ENCODE measurements around the gene FAM200C.
"Not testable (repeated sequence)": the region's sequence is repeated elsewhere in the genome, so short reads cannot be mapped to it uniquely, and the experiment has no call there.

FAM200C gene

DNA sequence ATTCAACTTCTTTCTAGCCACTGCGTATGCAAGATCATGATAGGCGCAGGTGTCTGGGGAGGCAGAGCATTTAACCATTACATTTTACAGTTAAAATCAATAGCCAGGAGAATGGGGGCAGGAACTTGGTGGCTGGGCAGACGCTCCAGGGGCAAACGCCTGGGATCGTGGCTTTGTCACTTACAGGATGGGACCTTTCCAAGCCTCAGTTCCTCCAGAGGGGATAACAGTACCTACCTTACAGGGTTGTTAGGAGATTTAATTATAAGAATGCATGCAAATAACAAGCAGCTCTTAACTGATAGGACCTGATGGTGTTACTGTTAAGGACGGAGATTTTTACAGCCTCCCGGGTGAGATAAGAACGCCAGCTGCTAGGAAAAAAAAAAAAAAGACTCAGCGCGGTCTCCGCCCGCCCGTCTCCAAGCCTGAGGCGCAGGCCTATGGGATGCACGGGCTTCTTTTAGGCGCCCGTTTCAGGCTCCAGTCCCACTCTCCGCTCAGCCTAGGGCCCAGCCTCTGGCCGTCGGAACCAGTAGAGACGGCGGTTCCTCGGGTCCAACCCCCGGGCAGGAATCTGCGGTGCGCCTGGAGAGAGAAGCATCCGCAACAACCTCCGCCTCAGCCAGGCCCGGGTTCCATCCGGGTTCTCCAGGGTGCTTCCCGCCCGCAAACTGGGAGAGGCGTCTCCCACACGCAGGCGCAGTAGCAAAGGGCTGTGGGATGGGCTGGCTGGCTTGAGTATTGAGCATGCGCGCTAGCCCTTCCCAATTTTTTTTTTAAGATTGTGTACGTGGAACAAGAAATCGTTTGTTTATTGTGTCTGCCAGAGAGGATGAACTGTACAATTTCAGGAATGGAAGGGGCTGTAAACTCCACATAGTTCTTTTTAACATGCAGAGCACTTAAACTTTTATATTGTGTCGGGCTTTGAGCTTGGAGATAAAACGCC is at the start of gene FAM200C:
FAM200C (minus strand) TSS at position 653 of the 952 bp plus-strand sequence. CDS start 4,564 bp downstream, outside the sequence.
- Mint-ChIP-seq H3K4me1 (peaks cover 26% of the 10 kb centered on the region), H3K27ac (peak within 1 kb of the TSS; percentile 84 to 93), H3K9me3 (no peaks in the 10 kb centered on the region), H3K27me3 (no peaks in the 10 kb centered on the region), H3K4me3 (peak within 1 kb of the TSS; percentile 90 to 93)
- DNase-seq, result peak; percentile 52 to 72
- ATAC-seq, result peak; percentile 89

DNA sequence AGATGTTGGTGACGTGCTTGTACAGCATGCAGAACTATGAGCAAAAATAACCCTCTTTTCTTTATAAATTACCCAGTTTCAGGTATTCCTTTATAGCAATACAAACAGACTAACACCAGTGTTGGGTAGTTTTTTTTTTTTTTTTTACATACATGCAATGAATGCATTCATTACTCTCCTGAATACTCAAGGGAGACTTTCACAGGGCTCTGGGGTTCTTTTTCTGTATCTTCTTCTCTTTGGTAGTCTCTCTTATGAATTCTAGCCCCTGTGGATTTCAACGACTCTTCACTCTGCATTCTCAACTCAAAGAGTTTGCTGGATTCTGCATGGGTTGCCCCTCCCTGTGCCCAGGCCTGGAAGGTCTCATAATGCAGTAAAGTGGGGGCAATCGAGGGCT is 49.6 kb upstream of the FAM200C start:
- Mint-ChIP-seq H3K27ac (no peak overlapping the region), H3K27me3 (no peaks in the 10 kb centered on the region), H3K9me3 (no peaks in the 10 kb centered on the region), H3K4me3 (no peak overlapping the region), H3K4me1 (peaks cover 51% of the 10 kb centered on the region)
- DNase-seq (no peak), ATAC-seq (no peak)

DNA sequence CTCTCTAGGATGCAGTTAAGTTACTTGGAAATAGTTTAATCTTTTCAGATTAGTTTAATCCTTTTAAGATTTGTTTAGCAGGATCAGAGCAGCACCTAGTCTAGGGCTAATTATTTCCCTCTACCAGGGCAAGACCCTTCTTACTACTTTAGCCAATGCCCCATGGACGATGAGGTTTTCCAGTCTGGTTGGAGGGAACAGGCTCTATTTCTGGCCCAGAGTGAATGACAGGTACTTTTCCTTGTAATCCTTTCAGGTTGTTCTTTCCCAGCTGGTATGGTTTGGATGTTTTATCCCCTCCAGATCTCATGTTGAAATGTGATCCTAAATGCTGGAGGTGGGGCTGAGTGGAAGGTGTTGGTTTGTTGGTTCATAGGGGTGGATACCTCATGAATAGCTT is 49.0 kb upstream of the FAM200C start:
- Mint-ChIP-seq H3K27ac (no peak overlapping the region), H3K27me3 (no peaks in the 10 kb centered on the region), H3K4me3 (no peak overlapping the region), H3K4me1 (peaks cover 57% of the 10 kb centered on the region), H3K9me3 (no peaks in the 10 kb centered on the region)
- DNase-seq (no peak), ATAC-seq (no peak)

DNA sequence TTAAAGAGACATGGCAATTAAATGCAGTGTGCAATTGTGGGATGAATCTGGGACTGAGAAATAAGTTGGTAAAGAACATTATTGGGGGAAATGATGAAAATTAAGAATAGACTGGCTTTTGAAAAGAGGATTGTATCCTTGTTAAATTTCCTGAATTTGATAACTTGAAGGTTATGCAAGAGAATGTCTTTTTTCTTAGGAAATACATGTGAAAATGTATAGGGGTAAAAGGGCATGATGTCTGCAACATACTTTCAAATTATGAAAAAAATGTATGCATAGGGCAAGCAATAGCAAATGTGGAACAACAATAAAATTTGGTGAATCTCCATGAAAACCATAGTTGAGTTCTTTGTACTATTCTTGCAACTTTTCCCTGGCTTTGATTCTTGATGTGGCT is 45.9 kb upstream of the FAM200C start:
- Mint-ChIP-seq H3K4me1 (peaks cover 74% of the 10 kb centered on the region), H3K27ac (no peak overlapping the region), H3K9me3 (no peaks in the 10 kb centered on the region)

DNA sequence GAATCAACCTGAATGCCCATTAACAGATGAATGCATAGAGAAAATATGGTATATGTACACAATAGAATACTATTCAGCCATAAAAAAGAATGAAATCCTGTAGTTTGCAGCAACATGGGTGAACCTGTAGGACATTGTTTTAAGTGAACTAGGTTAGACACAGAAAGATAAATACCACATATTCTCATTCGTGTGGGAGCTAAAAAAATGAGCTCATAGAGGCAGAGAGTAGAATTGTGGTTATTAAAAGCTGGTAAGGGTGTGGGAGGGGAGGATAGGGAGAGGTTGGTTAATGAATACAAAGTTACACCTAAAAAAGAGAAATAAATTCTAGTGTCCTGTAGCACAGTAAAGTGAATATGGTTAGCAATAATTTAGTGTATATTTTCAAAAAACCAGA is 45.3 kb upstream of the FAM200C start:
- ATAC-seq, result no peak

More for the DNA sequence above, 45.9 kb upstream of the FAM200C start:
- H3K27me3 Mint-ChIP-seq, result no peaks in the 10 kb centered on the region
- ATAC-seq (no peak), DNase-seq (no peak)
- H3K4me3 Mint-ChIP-seq, result no peak overlapping the region

DNA sequence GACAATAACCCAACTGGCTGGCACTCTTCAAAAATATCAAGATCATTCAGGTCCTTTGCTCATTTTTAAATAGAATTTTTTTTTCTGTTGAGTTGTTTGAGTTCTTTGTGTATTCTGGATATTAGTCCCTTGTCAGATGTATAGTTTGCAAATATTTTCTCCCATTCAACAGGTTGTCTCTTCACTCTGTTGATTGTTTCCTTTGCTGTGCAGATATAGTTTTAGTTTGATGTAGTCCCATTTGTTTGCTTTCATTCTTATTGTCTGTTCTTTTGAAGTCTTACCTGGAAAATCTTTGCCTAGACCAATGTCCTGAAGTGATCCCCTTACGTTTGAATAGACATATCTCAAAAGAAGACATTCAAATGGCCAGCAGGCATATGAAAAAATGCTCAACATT is 44.6 kb upstream of the FAM200C start:
- peaks cover 69% of the 10 kb centered on the region for H3K4me1 Mint-ChIP-seq
- ATAC-seq (no peak), DNase-seq (no peak)
- H3K27me3 Mint-ChIP-seq, result no peaks in the 10 kb centered on the region
- H3K27ac Mint-ChIP-seq, result no peak overlapping the region
- H3K4me3 Mint-ChIP-seq, result no peak overlapping the region
- no peaks in the 10 kb centered on the region for H3K9me3 Mint-ChIP-seq

More for the DNA sequence above, 45.3 kb upstream of the FAM200C start:
- H3K4me3 Mint-ChIP-seq, result no peak overlapping the region
- no peak overlapping the region for H3K27ac Mint-ChIP-seq
- no peak for DNase-seq
- H3K4me1 Mint-ChIP-seq, result peaks cover 74% of the 10 kb centered on the region
- no peaks in the 10 kb centered on the region for H3K27me3 Mint-ChIP-seq
- H3K9me3 Mint-ChIP-seq, result no peaks in the 10 kb centered on the region

DNA sequence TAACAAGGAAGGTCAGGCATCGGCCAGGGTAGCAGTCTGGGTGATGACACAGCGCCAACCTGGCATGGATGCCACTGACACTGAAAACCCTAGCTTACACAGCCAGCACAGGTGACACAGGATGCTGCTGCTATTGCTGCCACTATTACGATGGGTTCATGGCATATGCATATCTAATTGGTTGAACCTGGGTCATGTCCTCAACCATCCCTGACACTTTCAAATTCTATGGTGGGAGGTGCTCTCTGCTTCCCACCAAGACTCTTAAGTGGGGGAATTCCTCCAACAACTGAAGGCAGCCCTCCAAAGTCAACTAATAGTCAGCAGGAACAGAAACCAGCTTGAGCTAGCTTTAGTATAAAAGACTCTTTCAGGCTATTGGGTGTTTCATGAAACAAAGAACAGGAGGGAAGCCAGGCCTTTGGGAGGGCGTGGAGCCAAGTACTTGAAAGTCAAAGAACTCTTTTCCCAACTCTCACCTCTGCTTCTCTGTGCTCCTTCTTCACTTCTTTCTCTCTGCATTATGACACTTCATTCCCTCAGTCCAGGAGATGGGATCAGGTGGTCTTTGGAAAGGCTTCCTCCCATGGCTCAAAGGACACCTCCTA is 43.1 kb upstream of the FAM200C start:
- H3K4me1 Mint-ChIP-seq, result peaks cover 73% of the 10 kb centered on the region
- no peak for ATAC-seq
- H3K4me3 Mint-ChIP-seq, result peak overlapping the region in 1 of 2 donors; percentile 54
- H3K27ac Mint-ChIP-seq, result no peak overlapping the region
- no peaks in the 10 kb centered on the region for H3K9me3 Mint-ChIP-seq
- no peaks in the 10 kb centered on the region for H3K27me3 Mint-ChIP-seq
- DNase-seq, result no peak

DNA sequence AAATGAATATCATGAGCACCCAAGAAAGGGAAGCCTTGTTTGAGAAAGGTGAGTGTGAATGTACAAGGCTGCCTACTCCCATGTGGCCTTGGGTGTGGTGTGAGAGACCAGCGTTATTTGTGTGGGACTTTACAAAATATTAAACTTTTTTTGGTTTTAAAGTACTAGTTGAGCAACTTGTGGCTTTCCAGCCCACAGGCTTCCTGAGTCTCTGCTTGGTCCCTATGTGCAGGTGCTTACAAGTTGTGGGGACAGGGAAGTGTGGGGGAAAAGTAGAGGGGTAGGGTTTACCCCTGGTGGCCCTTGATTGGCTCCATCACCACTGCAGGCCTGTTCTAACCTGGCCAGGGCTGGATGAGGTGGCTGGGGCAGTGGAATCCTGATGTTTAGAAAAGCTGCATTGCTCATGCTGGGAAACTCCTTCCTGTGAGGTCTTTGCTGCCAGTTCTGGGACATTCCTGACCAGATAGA is 41.5 kb upstream of the FAM200C start:
- H3K27ac Mint-ChIP-seq, result no peak overlapping the region
- H3K4me3 Mint-ChIP-seq, result peak overlapping the region in 1 of 2 donors; percentile 45
- ATAC-seq (no peak), DNase-seq (no peak)
- peaks cover 77% of the 10 kb centered on the region for H3K4me1 Mint-ChIP-seq
- no peaks in the 10 kb centered on the region for H3K27me3 Mint-ChIP-seq
- no peaks in the 10 kb centered on the region for H3K9me3 Mint-ChIP-seq

DNA sequence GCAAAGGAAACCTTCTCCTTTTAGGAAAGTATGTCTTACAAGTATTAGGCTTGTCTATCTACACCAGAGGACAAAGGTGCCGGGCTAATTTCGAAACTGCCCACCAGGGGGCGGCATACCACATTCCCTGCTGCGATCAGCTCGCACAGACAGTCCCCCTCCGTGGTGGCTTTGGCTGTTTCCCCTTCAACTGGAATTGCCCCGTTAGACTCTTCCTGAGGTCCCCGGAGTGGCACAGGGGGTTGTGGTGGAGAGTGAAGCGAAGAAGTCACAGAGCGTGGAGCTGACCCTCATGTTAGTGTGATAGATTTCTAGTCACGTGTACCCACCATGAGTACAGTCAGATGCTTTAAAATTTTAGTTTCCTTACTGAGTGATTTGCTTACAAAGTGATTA is 39.3 kb upstream of the FAM200C start:
- peaks cover 69% of the 10 kb centered on the region for H3K4me1 Mint-ChIP-seq
- H3K9me3 Mint-ChIP-seq, result no peaks in the 10 kb centered on the region
- ATAC-seq (peak; percentile 83), DNase-seq (peak; percentile 87 to 89)
- H3K27ac Mint-ChIP-seq, result peak overlapping the region; percentile 97 to 98
- no peaks in the 10 kb centered on the region for H3K27me3 Mint-ChIP-seq
- H3K4me3 Mint-ChIP-seq, result peak overlapping the region; percentile 76 to 82

DNA sequence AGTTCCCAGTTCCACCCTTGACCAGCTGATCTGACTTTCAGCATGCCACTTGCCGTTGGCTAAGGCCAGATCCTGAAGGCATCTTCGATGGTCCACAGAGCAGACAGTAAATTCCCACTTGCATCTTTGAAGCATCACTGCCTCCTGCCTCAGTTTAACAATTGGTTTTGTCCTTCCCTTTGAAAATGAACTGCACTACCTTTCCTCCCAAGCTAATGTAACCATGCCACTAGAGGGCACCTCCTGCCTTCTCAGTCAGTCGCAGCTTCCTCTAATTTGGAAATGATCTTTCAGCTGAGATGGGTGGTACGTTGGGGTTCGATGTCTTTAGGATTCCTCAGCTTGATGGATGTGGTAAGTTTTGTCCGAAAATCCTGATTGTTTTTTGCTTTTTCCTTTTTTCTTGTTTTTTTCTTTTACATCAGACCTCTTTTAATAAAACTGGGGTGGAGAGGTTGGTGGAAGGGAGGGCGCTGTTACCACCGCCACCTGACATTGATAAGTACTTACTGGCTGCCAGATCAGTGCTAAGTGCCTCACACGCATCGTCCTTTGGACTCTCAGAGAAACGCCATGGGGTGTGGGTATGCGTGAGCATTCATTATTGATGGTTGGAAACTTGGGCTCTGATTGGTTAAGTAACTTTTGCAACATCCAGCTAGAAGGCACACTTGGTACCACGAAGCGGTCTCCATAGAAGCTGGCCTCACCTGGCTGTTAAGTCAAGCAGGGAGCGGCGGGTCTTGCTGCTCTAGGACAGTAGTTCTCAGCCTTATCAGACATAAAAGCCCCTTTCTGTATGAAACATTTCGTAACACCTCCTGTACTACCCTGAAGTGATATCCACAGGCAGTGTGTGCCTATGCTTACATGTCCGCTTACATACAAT is 38.7 kb upstream of the FAM200C start:
- peaks cover 63% of the 10 kb centered on the region for H3K4me1 Mint-ChIP-seq
- ATAC-seq (peak; percentile 82), DNase-seq (peak; percentile 63 to 70)
- peak overlapping the region; percentile 97 to 98 for H3K27ac Mint-ChIP-seq
- no peaks in the 10 kb centered on the region for H3K9me3 Mint-ChIP-seq
- peak overlapping the region; percentile 76 to 82 for H3K4me3 Mint-ChIP-seq
- no peaks in the 10 kb centered on the region for H3K27me3 Mint-ChIP-seq

DNA sequence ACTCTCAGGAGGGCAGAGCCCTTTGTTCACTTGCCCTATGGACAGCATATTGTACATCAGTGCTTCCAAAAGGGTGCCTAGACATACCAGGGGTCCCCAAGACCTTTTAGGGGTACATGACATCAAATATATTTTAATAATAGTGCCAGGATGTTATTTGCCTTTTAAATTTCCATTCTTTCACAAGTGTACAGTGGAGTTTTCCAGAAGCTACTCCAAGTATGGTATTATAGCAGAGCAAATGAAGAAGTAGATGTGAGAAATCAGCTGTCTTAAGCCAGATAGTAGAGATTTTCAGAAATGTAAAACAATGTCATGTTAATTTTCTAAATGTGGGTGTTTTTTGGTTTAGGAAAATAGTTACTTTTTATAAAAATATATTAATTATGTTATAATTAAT is 37.4 kb upstream of the FAM200C start:
- peaks cover 50% of the 10 kb centered on the region for H3K4me1 Mint-ChIP-seq
- H3K27me3 Mint-ChIP-seq, result no peaks in the 10 kb centered on the region
- ATAC-seq (no peak), DNase-seq (no peak)
- H3K4me3 Mint-ChIP-seq, result no peak overlapping the region
- no peaks in the 10 kb centered on the region for H3K9me3 Mint-ChIP-seq
- H3K27ac Mint-ChIP-seq, result no peak overlapping the region

DNA sequence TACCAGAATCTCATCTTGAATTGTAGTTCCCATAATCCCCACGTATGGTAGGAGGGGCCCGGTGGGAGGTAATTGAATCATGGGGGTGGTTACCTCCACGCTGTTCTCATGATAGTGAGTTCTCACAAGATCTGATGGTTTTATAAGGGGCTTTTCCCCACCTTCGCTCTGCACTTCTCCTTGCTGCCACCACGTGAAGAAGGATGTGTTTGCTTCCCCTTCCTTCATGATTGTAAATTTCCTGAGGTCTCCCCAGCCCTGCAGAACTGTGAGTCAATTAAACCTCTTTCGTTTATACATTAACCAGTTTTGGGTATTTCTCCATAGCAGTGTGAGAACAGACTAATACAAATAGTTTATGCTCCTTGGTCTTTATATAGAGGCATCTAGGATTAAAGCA is 36.8 kb upstream of the FAM200C start:
- H3K4me1 Mint-ChIP-seq, result peaks cover 44% of the 10 kb centered on the region
- not testable (repeated sequence) for ATAC-seq, H3K27ac Mint-ChIP-seq, H3K27me3 Mint-ChIP-seq, DNase-seq, H3K9me3 Mint-ChIP-seq
- H3K4me3 Mint-ChIP-seq, result peak overlapping the region in 1 of 2 donors; percentile 12

DNA sequence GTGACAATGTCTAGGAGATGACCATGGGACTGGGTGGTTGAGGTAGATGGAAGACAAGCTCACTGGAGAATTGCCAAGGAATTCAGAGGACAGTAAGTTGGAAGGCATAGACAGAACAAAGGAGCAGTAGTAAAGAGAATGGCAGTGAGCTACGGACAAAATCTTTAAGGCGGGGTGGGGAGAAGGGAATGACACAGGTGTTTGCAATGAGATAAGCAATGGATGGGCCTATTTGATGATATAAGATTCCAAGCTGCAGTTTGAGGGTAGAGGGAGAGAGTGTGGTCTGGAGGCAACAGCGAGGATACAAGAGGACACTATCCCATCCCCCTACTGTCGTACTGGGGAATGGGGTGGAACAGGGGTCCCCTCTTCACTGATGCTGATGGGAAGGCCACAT is 36.2 kb upstream of the FAM200C start:
- no peaks in the 10 kb centered on the region for H3K9me3 Mint-ChIP-seq

DNA sequence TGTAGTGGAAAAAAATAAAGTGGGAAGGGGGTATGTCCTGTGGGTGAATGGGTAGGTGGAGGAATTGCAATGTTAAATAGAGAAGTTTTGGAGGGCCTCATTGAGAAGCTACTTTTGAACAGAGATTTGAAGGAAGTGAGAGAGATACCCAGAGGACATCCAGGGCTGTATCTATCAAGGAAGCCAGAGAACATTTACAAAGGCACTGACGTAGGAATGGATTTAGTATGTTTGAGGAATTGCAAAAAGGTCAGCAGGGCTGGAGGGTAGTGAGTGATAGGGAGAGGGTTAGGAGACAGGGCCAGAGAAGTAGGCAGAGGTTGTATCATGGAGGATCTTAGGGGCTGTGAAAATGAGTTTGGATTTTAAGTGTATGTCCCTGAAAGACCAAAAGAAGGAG is 35.7 kb upstream of the FAM200C start:
- peak overlapping the region in 1 of 2 donors; percentile 29 for H3K27ac Mint-ChIP-seq
- ATAC-seq (no peak), DNase-seq (no peak)
- H3K4me1 Mint-ChIP-seq, result peaks cover 33% of the 10 kb centered on the region
- no peaks in the 10 kb centered on the region for H3K27me3 Mint-ChIP-seq
- no peak overlapping the region for H3K4me3 Mint-ChIP-seq
- H3K9me3 Mint-ChIP-seq, result no peaks in the 10 kb centered on the region

More for the DNA sequence above, 36.2 kb upstream of the FAM200C start:
- H3K4me1 Mint-ChIP-seq, result peaks cover 38% of the 10 kb centered on the region
- DNase-seq (no peak), ATAC-seq (no peak)
- H3K27ac Mint-ChIP-seq, result no peak overlapping the region
- H3K27me3 Mint-ChIP-seq, result no peaks in the 10 kb centered on the region
- no peak overlapping the region for H3K4me3 Mint-ChIP-seq

DNA sequence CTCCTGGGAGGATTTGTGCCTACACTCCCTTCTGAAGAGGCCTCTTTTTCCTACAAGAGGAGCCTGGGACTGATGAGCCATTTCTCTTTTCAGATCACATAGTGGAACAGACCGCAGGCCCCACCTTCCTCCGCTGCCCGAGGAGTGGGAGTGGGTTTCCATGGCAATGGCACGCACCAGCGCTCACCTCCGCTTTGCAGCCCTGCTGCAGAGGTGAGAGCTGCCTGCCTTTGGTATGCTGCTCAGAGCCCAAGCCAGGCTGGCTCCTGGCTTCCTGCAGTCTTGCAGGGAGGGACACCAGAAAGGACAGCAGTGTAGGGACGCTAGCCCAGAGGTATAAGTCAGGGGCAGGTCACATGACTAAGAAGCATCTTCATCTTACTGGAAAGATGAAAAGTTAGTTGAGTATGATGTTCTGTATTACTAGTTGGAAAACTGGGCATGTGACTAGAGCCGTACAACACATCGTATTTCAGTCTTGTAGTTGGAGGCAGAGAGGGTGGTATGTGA is 34.2 kb upstream of the FAM200C start:
- Mint-ChIP-seq H3K27me3 (no peaks in the 10 kb centered on the region), H3K9me3 (no peaks in the 10 kb centered on the region), H3K4me1 (peaks cover 26% of the 10 kb centered on the region), H3K4me3 (no peak overlapping the region), H3K27ac (no peak overlapping the region)
- DNase-seq (no peak), ATAC-seq (no peak)
